Neural progenitor cell (in vitro differentiated cells): ENCODE results near the gene SMIM1.

Experiments
- EZH2 ChIP-seq: fragments of 200-600 bp; sonication (generic); IDR thresholded peaks from 2 replicates; pipeline ENCODE4 v1.6.1; 2017; ENCODE audit warnings: antibody characterized with exemption, mild to moderate bottlenecking, moderate library complexity
- TF ChIP-seq, protein P1 (sequence below): fragments of 200-600 bp; sonication (generic); IDR thresholded peaks from 2 replicates; pipeline ENCODE4 v1.5.1; 2017; ENCODE audit warnings: antibody characterized with exemption, mild to moderate bottlenecking

DNA sequence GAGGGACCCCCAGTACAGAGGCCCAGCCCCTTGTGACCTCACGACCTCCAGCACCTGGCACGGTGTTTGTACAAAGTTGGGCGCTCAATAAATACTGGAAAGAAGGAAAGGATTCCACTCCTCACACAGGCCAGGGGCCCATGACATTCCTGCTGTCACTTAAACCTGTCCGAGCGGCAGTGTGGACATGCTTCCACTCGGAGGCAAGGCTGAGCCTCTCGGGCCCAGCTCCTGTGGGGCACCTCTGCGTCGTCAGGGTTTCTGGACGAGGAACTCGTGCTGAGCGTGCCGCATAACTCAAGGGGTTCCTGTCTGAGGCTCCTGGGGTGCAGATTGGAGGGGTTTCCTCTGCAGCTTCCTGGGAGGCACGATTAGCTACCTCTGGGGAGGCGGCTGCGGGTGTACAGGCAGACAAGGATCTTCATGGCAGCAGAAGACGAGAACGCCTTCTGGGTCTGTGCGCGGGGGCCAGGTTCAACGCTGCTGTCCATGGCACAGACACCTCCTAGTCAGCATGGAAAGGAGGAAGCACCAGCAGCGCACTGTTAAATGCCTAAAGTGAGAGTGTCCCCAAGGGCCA, 3.6 kb upstream of the SMIM1 start:
- TF ChIP-seq, protein P1, sequence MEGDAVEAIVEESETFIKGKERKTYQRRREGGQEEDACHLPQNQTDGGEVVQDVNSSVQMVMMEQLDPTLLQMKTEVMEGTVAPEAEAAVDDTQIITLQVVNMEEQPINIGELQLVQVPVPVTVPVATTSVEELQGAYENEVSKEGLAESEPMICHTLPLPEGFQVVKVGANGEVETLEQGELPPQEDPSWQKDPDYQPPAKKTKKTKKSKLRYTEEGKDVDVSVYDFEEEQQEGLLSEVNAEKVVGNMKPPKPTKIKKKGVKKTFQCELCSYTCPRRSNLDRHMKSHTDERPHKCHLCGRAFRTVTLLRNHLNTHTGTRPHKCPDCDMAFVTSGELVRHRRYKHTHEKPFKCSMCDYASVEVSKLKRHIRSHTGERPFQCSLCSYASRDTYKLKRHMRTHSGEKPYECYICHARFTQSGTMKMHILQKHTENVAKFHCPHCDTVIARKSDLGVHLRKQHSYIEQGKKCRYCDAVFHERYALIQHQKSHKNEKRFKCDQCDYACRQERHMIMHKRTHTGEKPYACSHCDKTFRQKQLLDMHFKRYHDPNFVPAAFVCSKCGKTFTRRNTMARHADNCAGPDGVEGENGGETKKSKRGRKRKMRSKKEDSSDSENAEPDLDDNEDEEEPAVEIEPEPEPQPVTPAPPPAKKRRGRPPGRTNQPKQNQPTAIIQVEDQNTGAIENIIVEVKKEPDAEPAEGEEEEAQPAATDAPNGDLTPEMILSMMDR: no peak
- TF ChIP-seq EZH2: no peak
